ENCODE measurements around the gene EPN3. TPM values are rescaled to one million over a fixed set of nuclear protein-coding genes. Genes with fewer than 3 reads are reported as not detected.

EPN3 gene
- total RNA-seq, 1 experiment from 2014 or later: 53.2 TPM

GRCh38 chr17:50544516-50544915, 12.0 kb downstream of the EPN3 start:
- H3K4me1 ChIP-seq: peaks cover 60% of the 10 kb centered on the region
- no peaks in the 10 kb centered on the region for H3K9me3 ChIP-seq
- H3K4me3 ChIP-seq (ENCODE audit: low read depth, low read length): no peak overlapping the region
- Mint-ChIP-seq H3K27me3 (ENCODE audit: insufficient read depth, unreplicated experiment) (no peaks in the 10 kb centered on the region), H3K9me3 (ENCODE audit: unreplicated experiment) (no peaks in the 10 kb centered on the region), H3K27ac (ENCODE audit: unreplicated experiment) (peak overlapping the region; percentile 39), H3K4me3 (ENCODE audit: unreplicated experiment) (peak overlapping the region; percentile 77), H3K36me3 (ENCODE audit: insufficient read depth, unreplicated experiment) (peaks cover 35% of the 10 kb centered on the region), H3K4me1 (ENCODE audit: low read depth, unreplicated experiment) (peaks cover 61% of the 10 kb centered on the region)
- no peaks in the 10 kb centered on the region for H3K27me3 ChIP-seq (replicated peaks; ENCODE audit: control insufficient read depth, insufficient read depth, low read length)
- H3K36me3 ChIP-seq (ENCODE audit: control insufficient read depth, insufficient read depth, low read length): peaks cover 1% of the 10 kb centered on the region; the same call in 1 of the 2 replicates
- POLR2A ChIA-PET: no interaction called here
- intact Hi-C loops (cut with micrococcal nuclease; ENCODE audit: unreplicated experiment): loop anchor here (10.0 kb wide), 1 partner anchor 240 kb away; no protein-coding TSS in a partner anchor
- no TSS peak for BruUV-seq (replicated peaks)
- CTCF ChIA-PET: interaction anchor here (0.6 to 3.2 kb wide), 7 partner anchors 16 to 161 kb away, joined by 3 to 35 read pairs (median 7); partner anchors contain the start of gene CACNA1G
- no peak for TF ChIP-seq CTCF (IDR thresholded peaks at IDR 0.05; ENCODE audit: insufficient read depth in 1 of 2, low read depth in 1 of 2, low read length in 1 of 2, severe bottlenecking in 1 of 2, unreplicated experiment in 1 of 2)
- no peak for DNase-seq

GRCh38 chr17:50545311-50545710, 12.8 kb downstream of the EPN3 start:
- H3K27me3 Mint-ChIP-seq (ENCODE audit: insufficient read depth, unreplicated experiment): no peaks in the 10 kb centered on the region
- no peak for DNase-seq
- no peak overlapping the region for H3K4me3 Mint-ChIP-seq (ENCODE audit: unreplicated experiment)
- H3K4me3 ChIP-seq (ENCODE audit: low read depth, low read length): no peak overlapping the region
- H3K27ac Mint-ChIP-seq (ENCODE audit: unreplicated experiment): peak overlapping the region; percentile 39
- peaks cover 52% of the 10 kb centered on the region for H3K4me1 ChIP-seq
- intact Hi-C loops (cut with micrococcal nuclease; ENCODE audit: unreplicated experiment): loop anchor here (10.0 kb wide), 1 partner anchor 239 kb away; no protein-coding TSS in a partner anchor
- no peaks in the 10 kb centered on the region for H3K9me3 Mint-ChIP-seq (ENCODE audit: unreplicated experiment)
- peaks cover 29% of the 10 kb centered on the region for H3K36me3 Mint-ChIP-seq (ENCODE audit: insufficient read depth, unreplicated experiment)
- POLR2A ChIA-PET: no interaction called here
- peaks cover 53% of the 10 kb centered on the region for H3K4me1 Mint-ChIP-seq (ENCODE audit: low read depth, unreplicated experiment)
- H3K9me3 ChIP-seq: no peaks in the 10 kb centered on the region
- H3K27me3 ChIP-seq (replicated peaks; ENCODE audit: control insufficient read depth, insufficient read depth, low read length): no peaks in the 10 kb centered on the region
- CTCF ChIA-PET: interaction anchor here (0.6 to 1.7 kb wide), 3 partner anchors 81 to 224 kb away, joined by 4 to 7 read pairs (median 5); no protein-coding TSS in a partner anchor
- no peak for TF ChIP-seq CTCF (IDR thresholded peaks at IDR 0.05; ENCODE audit: insufficient read depth in 1 of 2, low read depth in 1 of 2, low read length in 1 of 2, severe bottlenecking in 1 of 2, unreplicated experiment in 1 of 2)
- no TSS peak for BruUV-seq (replicated peaks)
- H3K36me3 ChIP-seq (ENCODE audit: control insufficient read depth, insufficient read depth, low read length): peaks cover 5% of the 10 kb centered on the region

- POLR2A ChIA-PET: no interaction called here
- H3K36me3 ChIP-seq (ENCODE audit: control insufficient read depth, insufficient read depth, low read length): peaks cover 7% of the 10 kb centered on the region
- H3K9me3 ChIP-seq: no peaks in the 10 kb centered on the region
- intact Hi-C loops (cut with micrococcal nuclease; ENCODE audit: unreplicated experiment): loop anchor here (1.0 to 10.0 kb wide), 9 partner anchors 14 to 410 kb away; partner anchors contain the start of gene CACNA1G
- Mint-ChIP-seq H3K27me3 (ENCODE audit: insufficient read depth, unreplicated experiment) (no peaks in the 10 kb centered on the region), H3K9me3 (ENCODE audit: unreplicated experiment) (no peaks in the 10 kb centered on the region), H3K27ac (ENCODE audit: unreplicated experiment) (peak overlapping the region; percentile 72), H3K36me3 (ENCODE audit: insufficient read depth, unreplicated experiment) (peaks cover 26% of the 10 kb centered on the region), H3K4me1 (ENCODE audit: low read depth, unreplicated experiment) (peaks cover 45% of the 10 kb centered on the region), H3K4me3 (ENCODE audit: unreplicated experiment) (peak overlapping the region; percentile 80)
- no peaks in the 10 kb centered on the region for H3K27me3 ChIP-seq (replicated peaks; ENCODE audit: control insufficient read depth, insufficient read depth, low read length)
- TF ChIP-seq CTCF (IDR thresholded peaks at IDR 0.05; ENCODE audit: insufficient read depth in 1 of 2, low read depth in 1 of 2, low read length in 1 of 2, severe bottlenecking in 1 of 2, unreplicated experiment in 1 of 2): no peak
- no TSS peak for BruUV-seq (replicated peaks)
- no peak for DNase-seq
- H3K4me1 ChIP-seq: peaks cover 39% of the 10 kb centered on the region
- H3K4me3 ChIP-seq (ENCODE audit: low read depth, low read length): peak overlapping the region; percentile 57
- CTCF ChIA-PET: interaction anchor here (0.6 to 5.6 kb wide), 9 partner anchors 9 to 236 kb away, joined by 3 to 272 read pairs (median 6); partner anchors contain the start of genes CACNA1G and RSAD1
These were observed 14.1 kb downstream of the EPN3 start for GRCh38 chr17:50546701-50547034.

Measured in Caco-2 (cell line).